Kidney (tissue), 14 donors: ENCODE results near the gene ZNF124. TPM values are rescaled to one million over a fixed set of nuclear protein-coding genes. Genes with fewer than 3 reads are reported as not detected.
"Not testable (repeated sequence)": the region's sequence is repeated elsewhere in the genome, so short reads cannot be mapped to it uniquely, and the experiment has no call there.

Experiments
- DNase-seq, 5 donors: peaks; one replicate each; pipeline ENCODE4 v3.0.0-alpha.2; 2013 to 2020
- FAIRE-seq: peaks from 2 replicates; lab custom pipeline; 2012; peaks lifted over from hg19 to GRCh38; lab: Jason Lieb, UNC
- H3K27ac ChIP-seq, 2 donors: one replicate each; pipeline ENCODE4 v1.7.0; 2013; ENCODE audit warnings: low read depth in 2 of 2, low read length in 2 of 2, inconsistent platforms in 1 of 2
- H3K27me3 ChIP-seq: one replicate; pipeline ENCODE4 v1.7.1; 2013; ENCODE audit warnings: low read length, inconsistent platforms; ENCODE audit not compliant: control insufficient read depth, insufficient read depth
- H3K36me3 ChIP-seq, 3 donors: one replicate each; pipeline versions ENCODE4 v1.7.0 to v1.7.1; 2013; ENCODE audit warnings: low read length in 3 of 3, control low read depth in 1 of 3, inconsistent platforms in 1 of 3; ENCODE audit not compliant: insufficient read depth in 3 of 3, control insufficient read depth in 2 of 3
- H3K4me1 ChIP-seq, 3 donors: one replicate each; pipeline versions ENCODE4 v1.7.0 to v1.7.1; 2013; ENCODE audit warnings: low read length in 3 of 3, inconsistent platforms in 1 of 3, low read depth in 1 of 3; ENCODE audit not compliant: control insufficient read depth in 2 of 3, insufficient read depth in 2 of 3
- H3K4me3 ChIP-seq, 3 donors: one replicate each; pipeline versions ENCODE4 v1.7.0 to v1.8.1; 2013; ENCODE audit warnings: low read length in 3 of 3, control low read depth in 1 of 3, inconsistent platforms in 1 of 3
- H3K9ac ChIP-seq, 3 donors: one replicate each; pipeline versions ENCODE4 v1.7.0 to v1.7.1; 2013; ENCODE audit warnings: low read length in 3 of 3, control low read depth in 1 of 3, inconsistent platforms in 1 of 3
- H3K9me3 ChIP-seq, 3 donors: one replicate each; pipeline versions ENCODE4 v1.7.0 to v1.7.1; 2013; ENCODE audit warnings: low read length in 3 of 3, control low read depth in 1 of 3, inconsistent platforms in 1 of 3; ENCODE audit not compliant: control insufficient read depth in 2 of 3, insufficient read depth in 1 of 3
- intact Hi-C: fragments of 100-400 bp; cut with DNase I; formaldehyde crosslinking; loops from one replicate; pipeline ENCODE4 v1.11.1; 2022
- polyA plus RNA-seq: library from polyadenylated mRNA; stranded (reverse); fragments of 350-450 nt; fragmentation: Illumina TruSeq; extraction: RNeasy Lipid Tissue Mini Kit (QIAGEN cat#74804); gene quantifications from one replicate; pipeline ENCODE4 v1.2.3, GENCODE V29; 2014; ENCODE audit warnings: low read depth, low replicate concordance; ENCODE audit not compliant: insufficient read depth
- total RNA-seq: library from RNA; stranded (reverse); fragmentation: NEBNext Ultra II Directional; extraction: Animal tissue kit (Norgen Biotek cat#: 25700); gene quantifications from one replicate; pipeline ENCODE4 v1.2.1, GENCODE V29; 2021
- TF ChIP-seq, protein P1 (sequence below): IDR thresholded peaks from 3 replicates; pipeline ENCODE4 v1.5.1; 2012; ENCODE audit warnings: mild to moderate bottlenecking, moderate library complexity, borderline replicate concordance; ENCODE audit not compliant: insufficient read depth; ENCODE audit errors: extremely low read depth
- donor health status: control.
- donor health status: control.
- donor health status: control.
- donor health status: control.
- donor health status: control.
- donor health status: DM: yes; HTN: yes; CAD: no.
- donor health status: Normal renal cell carcinoma (clear cell type).

The ZNF124 gene
- total and polyA plus RNA-seq, 2 donors from 2014 or later: 2.5 to 45.7 TPM

DNA sequence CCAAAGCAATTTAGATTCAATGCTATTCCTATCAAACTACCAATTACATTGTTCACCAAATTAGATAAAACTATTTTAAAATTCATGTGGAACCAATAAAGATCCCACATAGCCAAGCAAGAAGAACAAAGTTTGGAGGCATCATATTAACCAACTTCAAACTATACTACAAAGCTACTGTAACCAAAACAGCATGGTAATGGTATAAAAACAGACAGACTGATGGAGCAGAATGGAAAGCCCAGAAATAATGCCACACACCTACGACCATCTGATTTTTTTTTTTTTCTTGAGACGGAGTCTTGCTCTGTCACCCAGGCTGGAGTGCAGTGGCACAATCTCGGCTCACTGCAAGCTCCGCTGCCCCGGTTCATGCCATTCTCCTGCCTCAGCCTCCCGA is 7.1 kb downstream of the ZNF124 start:
- no peak for FAIRE-seq
- TF ChIP-seq, protein P1, sequence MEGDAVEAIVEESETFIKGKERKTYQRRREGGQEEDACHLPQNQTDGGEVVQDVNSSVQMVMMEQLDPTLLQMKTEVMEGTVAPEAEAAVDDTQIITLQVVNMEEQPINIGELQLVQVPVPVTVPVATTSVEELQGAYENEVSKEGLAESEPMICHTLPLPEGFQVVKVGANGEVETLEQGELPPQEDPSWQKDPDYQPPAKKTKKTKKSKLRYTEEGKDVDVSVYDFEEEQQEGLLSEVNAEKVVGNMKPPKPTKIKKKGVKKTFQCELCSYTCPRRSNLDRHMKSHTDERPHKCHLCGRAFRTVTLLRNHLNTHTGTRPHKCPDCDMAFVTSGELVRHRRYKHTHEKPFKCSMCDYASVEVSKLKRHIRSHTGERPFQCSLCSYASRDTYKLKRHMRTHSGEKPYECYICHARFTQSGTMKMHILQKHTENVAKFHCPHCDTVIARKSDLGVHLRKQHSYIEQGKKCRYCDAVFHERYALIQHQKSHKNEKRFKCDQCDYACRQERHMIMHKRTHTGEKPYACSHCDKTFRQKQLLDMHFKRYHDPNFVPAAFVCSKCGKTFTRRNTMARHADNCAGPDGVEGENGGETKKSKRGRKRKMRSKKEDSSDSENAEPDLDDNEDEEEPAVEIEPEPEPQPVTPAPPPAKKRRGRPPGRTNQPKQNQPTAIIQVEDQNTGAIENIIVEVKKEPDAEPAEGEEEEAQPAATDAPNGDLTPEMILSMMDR: no peak
- peaks cover 0 to 34% (median 8%) of the 10 kb centered on the region in 3 donors for H3K9me3 ChIP-seq

DNA sequence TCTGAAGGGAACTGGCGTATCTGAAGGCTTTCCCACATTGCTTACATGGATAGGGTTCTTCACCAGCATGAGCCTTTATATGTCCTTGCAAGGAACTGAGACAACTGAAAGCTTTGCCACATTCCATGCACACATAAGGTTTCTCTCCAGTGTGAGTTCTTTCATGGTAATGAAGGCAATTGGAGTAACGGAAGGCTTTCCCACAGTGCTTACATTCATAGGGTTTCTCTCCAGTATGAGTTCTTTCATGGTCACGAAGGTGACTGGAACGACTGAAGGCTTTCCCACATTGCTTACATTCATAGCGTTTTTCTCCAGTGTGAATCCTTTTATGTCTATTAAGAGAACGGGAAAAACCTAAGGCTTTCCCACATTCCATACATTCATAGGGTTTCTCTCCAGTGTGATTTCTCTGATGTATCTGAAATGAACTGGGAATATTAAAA is 15.0 kb downstream of the ZNF124 start:
- FAIRE-seq (no peak), DNase-seq (no peak)
- H3K9me3 ChIP-seq: peaks cover 8 to 67% (median 27%) of the 10 kb centered on the region in 3 donors
- H3K4me1 ChIP-seq: no peaks in the 10 kb centered on the region
- no peak overlapping the region for H3K27ac ChIP-seq
- H3K9ac ChIP-seq: no peak overlapping the region
- H3K27me3 ChIP-seq: no peaks in the 10 kb centered on the region
- intact Hi-C loops: no loop called here
- H3K36me3 ChIP-seq: peaks cover 8 to 30% (median 24%) of the 10 kb centered on the region in 3 donors
- peak overlapping the region in 2 of 3 donors; percentile 4 to 12 for H3K4me3 ChIP-seq
- TF ChIP-seq, protein P1: no peak

More for the DNA sequence above, 7.1 kb downstream of the ZNF124 start:
- no peak overlapping the region for H3K9ac ChIP-seq
- H3K27me3 ChIP-seq: no peaks in the 10 kb centered on the region
- no peak overlapping the region for H3K27ac ChIP-seq
- intact Hi-C loops: loop anchor here (5.0 kb wide), 1 partner anchor 37 kb away; no protein-coding TSS in a partner anchor
- no peak overlapping the region for H3K4me3 ChIP-seq
- no peaks in the 10 kb centered on the region for H3K36me3 ChIP-seq
- no peak for DNase-seq
- no peaks in the 10 kb centered on the region for H3K4me1 ChIP-seq

DNA sequence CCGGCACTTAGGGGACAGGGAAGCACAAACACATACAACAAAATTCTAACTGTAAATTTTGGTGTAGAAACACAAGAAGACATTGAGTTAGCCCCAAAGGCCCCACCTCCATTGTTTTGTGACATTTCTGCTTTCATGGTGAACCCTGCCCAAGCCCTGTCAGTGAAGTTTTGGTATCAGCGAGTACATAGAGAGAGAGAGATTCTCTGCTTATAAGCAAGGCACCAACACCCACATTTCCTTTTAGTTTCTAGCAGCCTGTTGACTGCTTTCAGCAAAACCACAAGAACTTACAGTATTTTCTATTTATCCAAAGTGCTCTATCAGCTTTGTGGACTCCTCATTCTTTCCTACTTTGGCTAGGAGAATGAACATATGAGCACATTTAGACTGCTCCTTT is 24.0 kb downstream of the ZNF124 start:
- Histone ChIP-seq H3K9me3 (peaks cover 6 to 51% (median 13%) of the 10 kb centered on the region in 3 donors), H3K27ac (no peak overlapping the region), H3K4me3 (no peak overlapping the region), H3K27me3 (no peaks in the 10 kb centered on the region), H3K4me1 (no peaks in the 10 kb centered on the region), H3K9ac (no peak overlapping the region), H3K36me3 (peaks cover 0 to 5% (median 3%) of the 10 kb centered on the region in 3 donors)
- TF ChIP-seq, protein P1: no peak
- intact Hi-C loops: no loop called here
- DNase-seq: no peak
- no peak for FAIRE-seq

GRCh38 chr1:247147120-247147519 is 24.7 kb downstream of the ZNF124 start:
- H3K36me3 ChIP-seq, H3K9ac ChIP-seq, H3K4me3 ChIP-seq, intact Hi-C loops, H3K27ac ChIP-seq, H3K4me1 ChIP-seq, H3K27me3 ChIP-seq, DNase-seq, FAIRE-seq: not testable (repeated sequence)
- H3K9me3 ChIP-seq: peaks cover 6 to 55% (median 13%) of the 10 kb centered on the region in 3 donors
